Putamen (tissue), 1 donor: ENCODE measurements around the gene MRAS.
"Not testable (repeated sequence)": the region's sequence is repeated elsewhere in the genome, so short reads cannot be mapped to it uniquely, and the experiment has no call there.

ENCODE experiments used
- DNase-seq: peaks from one replicate; pipeline ENCODE4 v3.0.0-alpha.2; 2016; ENCODE audit warnings: low spot score

Gene MRAS

GRCh38 chr3:138418601-138419206 lies 70.3 kb downstream of the MRAS start:
- no peak for DNase-seq

GRCh38 chr3:138423316-138423715 lies 74.9 kb downstream of the MRAS start:
- no peak for DNase-seq

GRCh38 chr3:138424323-138424722 lies 75.9 kb downstream of the MRAS start:
- no peak for DNase-seq

- no peak for DNase-seq
These were observed 77.8 kb downstream of the MRAS start for GRCh38 chr3:138426211-138426610.

GRCh38 chr3:138426754-138427153 lies 78.4 kb downstream of the MRAS start:
- DNase-seq: not testable (repeated sequence)

- no peak for DNase-seq
These were observed 81.3 kb downstream of the MRAS start for GRCh38 chr3:138429665-138430064.

GRCh38 chr3:138432576-138433240 lies 84.3 kb downstream of the MRAS start:
- DNase-seq: no peak

- DNase-seq: no peak
These were observed 85.5 kb downstream of the MRAS start for GRCh38 chr3:138433892-138434275.

- peak; percentile 52 for DNase-seq
These were observed 86.0 kb downstream of the MRAS start, which contains the start of gene ESYT3 for GRCh38 chr3:138434276-138434874. TSS of gene ESYT3 (plus strand) at chr3:138434616. CDS start at chr3:138434799, 183 bp downstream.

- DNase-seq: no peak
These were observed 86.7 kb downstream of the MRAS start for GRCh38 chr3:138434875-138435772.

- DNase-seq: no peak
These were observed 87.5 kb downstream of the MRAS start for GRCh38 chr3:138435840-138436239.

- no peak for DNase-seq
These were observed 88.9 kb downstream of the MRAS start for GRCh38 chr3:138437281-138437680.

- DNase-seq: no peak
These were observed 90.5 kb downstream of the MRAS start for GRCh38 chr3:138438896-138439295.

- DNase-seq: no peak
These were observed 91.3 kb downstream of the MRAS start for GRCh38 chr3:138439646-138440045.

GRCh38 chr3:138440121-138440521 lies 91.7 kb downstream of the MRAS start:
- no peak for DNase-seq

GRCh38 chr3:138440596-138440995 lies 92.2 kb downstream of the MRAS start:
- DNase-seq: no peak

- no peak for DNase-seq
These were observed 92.9 kb downstream of the MRAS start for GRCh38 chr3:138441256-138441655.

- DNase-seq: no peak
These were observed 93.4 kb downstream of the MRAS start for GRCh38 chr3:138441742-138442141.

GRCh38 chr3:138442433-138442832 lies 94.1 kb downstream of the MRAS start:
- no peak for DNase-seq

GRCh38 chr3:138443091-138443490 lies 94.7 kb downstream of the MRAS start:
- no peak for DNase-seq

- DNase-seq: no peak
These were observed 95.4 kb downstream of the MRAS start for GRCh38 chr3:138443521-138444503.
